Small intestine (tissue), 7 donors: Measurements from ENCODE around the gene LRPAP1. TPM values are rescaled to one million over a fixed set of nuclear protein-coding genes. Genes with fewer than 3 reads are reported as not detected.
A peak's percentile ranks its signal among the peaks of the same experiment; 100 is the strongest.

Experiments used
- DNase-seq, 2 donors: peaks; one replicate each; pipeline versions ENCODE4 v3.0.0 to v3.0.0-alpha.2; 2013
- FAIRE-seq: peaks from 2 replicates; lab custom pipeline; 2012; peaks lifted over from hg19 to GRCh38; lab: Jason Lieb, UNC
- H3K27ac ChIP-seq, 3 donors: one replicate each; pipeline ENCODE4 v1.5.1; 2013; ENCODE audit warnings: low read length in 2 of 3, mild to moderate bottlenecking in 2 of 3, control low read depth in 1 of 3, inconsistent platforms in 1 of 3, low read depth in 1 of 3, moderate library complexity in 1 of 3
- H3K27me3 ChIP-seq, 3 donors: one replicate each; pipeline ENCODE4 v1.6.1; 2013; ENCODE audit warnings: low read length in 3 of 3, inconsistent platforms in 1 of 3; ENCODE audit not compliant: control insufficient read depth in 3 of 3, insufficient read depth in 3 of 3
- H3K36me3 ChIP-seq, 3 donors: one replicate each; pipeline ENCODE4 v1.6.1; 2013; ENCODE audit warnings: low read length in 3 of 3, inconsistent platforms in 1 of 3, low read depth in 1 of 3, mild to moderate bottlenecking in 1 of 3, moderate library complexity in 1 of 3; ENCODE audit not compliant: control insufficient read depth in 3 of 3, insufficient read depth in 2 of 3
- H3K4me1 ChIP-seq, 3 donors: one replicate each; pipeline ENCODE4 v1.6.1; 2013; ENCODE audit warnings: low read length in 2 of 3, inconsistent platforms in 1 of 3, low read depth in 1 of 3, mild to moderate bottlenecking in 1 of 3, moderate library complexity in 1 of 3; ENCODE audit not compliant: control insufficient read depth in 3 of 3, insufficient read depth in 2 of 3
- H3K4me3 ChIP-seq, 3 donors: one replicate each; pipeline ENCODE4 v1.5.1; 2013; ENCODE audit warnings: low read length in 3 of 3, control low read depth in 1 of 3, inconsistent platforms in 1 of 3, low read depth in 1 of 3, mild to moderate bottlenecking in 1 of 3, moderate library complexity in 1 of 3
- H3K9me3 ChIP-seq, 2 donors: one replicate each; pipeline ENCODE4 v1.6.1; 2013; ENCODE audit warnings: low read depth in 1 of 2, low read length in 1 of 2; ENCODE audit not compliant: control insufficient read depth in 2 of 2, insufficient read depth in 1 of 2
- WGBS, 3 donors: extraction: QIAGEN DNeasy Blood & Tissue Kit; methylation state at CpG; one replicate each; pipeline ENCODE4 v1.1.7; 2013; 5-methylcytosine and 5-hydroxymethylcytosine counted together
- polyA plus RNA-seq, 4 donors: library from polyadenylated mRNA; stranded (reverse) in 3 of 4; unstranded in 1 of 4; fragments of 200-250 nt in 3 of 4; fragments of 120-200 nt in 1 of 4; gene quantifications; one replicate each; pipeline versions ENCODE4 v1.2.1 to v1.2.3, GENCODE V29; 2013
- donor health status: healthy with polysubstance abuse.
- donor health status: control.
- donor health status: control.
- donor health status: Bipolar disorder and iron deficiency.
- donor health status: healthy.

The LRPAP1 gene
- polyA plus RNA-seq, 4 donors: 20.1 to 268 (median 69.6) TPM

DNA sequence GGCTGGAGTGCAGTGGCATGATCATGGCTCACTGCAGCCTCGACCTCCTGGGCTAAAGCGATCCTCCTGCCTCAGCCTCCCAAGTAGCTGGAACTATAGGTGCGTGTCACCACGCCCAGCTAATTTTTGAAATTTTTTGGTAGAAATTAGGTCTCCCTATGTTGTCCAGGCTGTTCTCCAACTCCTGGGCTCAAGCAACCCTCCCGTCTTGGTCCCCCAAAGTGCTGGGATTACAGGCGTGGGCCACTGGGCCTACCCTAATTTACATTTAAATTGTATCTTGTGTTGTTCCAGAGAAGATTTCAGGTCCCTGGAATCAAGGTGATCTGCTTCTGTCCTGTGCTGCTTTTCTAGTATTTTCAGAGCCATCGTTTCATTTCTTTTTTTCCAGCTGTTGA, 1.2 kb upstream of the LRPAP1 start:
- WGBS, 3 donors: 93 to 97% (median 95%) methylated on average over 7 of the region's 7 CpGs
- H3K27ac ChIP-seq: no peak overlapping the region
- FAIRE-seq: no peak
- no peaks in the 10 kb centered on the region for H3K9me3 ChIP-seq
- no peaks in the 10 kb centered on the region for H3K27me3 ChIP-seq
- peaks cover 6 to 26% (median 12%) of the 10 kb centered on the region in 3 donors for H3K4me1 ChIP-seq
- peaks cover 0 to 25% (median 0%) of the 10 kb centered on the region in 3 donors for H3K36me3 ChIP-seq
- no peak overlapping the region for H3K4me3 ChIP-seq
- peak in 1 of 2 donors; percentile 1 for DNase-seq

- peaks cover 6 to 26% (median 12%) of the 10 kb centered on the region in 3 donors for H3K4me1 ChIP-seq
- no peaks in the 10 kb centered on the region for H3K27me3 ChIP-seq
- H3K4me3 ChIP-seq: peak overlapping the region; percentile 88 to 96 (median 91)
- H3K9me3 ChIP-seq: no peaks in the 10 kb centered on the region
- WGBS, 3 donors: 13 to 21% (median 19%) methylated on average over 37 to 42 of the region's 42 CpGs
- FAIRE-seq (no peak), DNase-seq (peak in 1 of 2 donors; percentile 2)
- H3K36me3 ChIP-seq: peaks cover 0 to 30% (median 0%) of the 10 kb centered on the region in 3 donors
- H3K27ac ChIP-seq: no peak overlapping the region
Measured at GRCh38 chr4:3532751-3533422, 665 bp upstream of the LRPAP1 start.

DNA sequence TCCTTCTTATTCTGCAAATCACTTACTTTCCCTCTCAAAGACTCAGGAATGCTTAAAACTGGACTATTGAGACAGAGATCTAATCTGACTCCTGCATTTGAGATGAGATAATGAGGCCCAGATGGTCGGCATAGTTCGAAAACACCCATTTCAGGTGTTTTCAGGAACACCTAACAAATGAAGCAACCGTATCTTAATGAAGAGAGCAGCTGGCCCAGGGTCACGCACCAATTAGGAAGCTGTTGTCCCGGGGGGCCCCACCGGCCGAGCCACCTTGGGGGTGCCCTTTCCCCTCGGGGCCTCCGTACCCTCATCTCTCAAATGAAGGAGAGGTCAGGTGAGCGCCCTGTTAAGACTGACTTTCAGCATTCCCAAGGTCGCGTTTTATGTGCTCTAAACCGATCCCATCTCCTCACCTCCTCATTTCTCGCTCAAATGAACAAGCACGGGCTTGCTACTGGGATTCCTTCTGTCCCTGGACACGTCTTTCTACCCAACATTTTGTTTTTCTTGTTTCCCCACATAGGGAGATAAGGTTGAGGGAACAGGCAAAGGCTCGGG, 824 bp downstream of the LRPAP1 start:
- Histone ChIP-seq H3K4me1 (peaks cover 6 to 26% (median 12%) of the 10 kb centered on the region in 3 donors), H3K27me3 (no peaks in the 10 kb centered on the region), H3K27ac (no peak overlapping the region), H3K9me3 (no peaks in the 10 kb centered on the region), H3K36me3 (peaks cover 0 to 45% (median 3%) of the 10 kb centered on the region in 3 donors), H3K4me3 (peak overlapping the region; percentile 88 to 96 (median 91))
- FAIRE-seq: no peak
- DNase-seq: peak; percentile 29 to 54
- 7 to 18% (median 15%) methylated on average over 17 of the region's 17 CpGs for WGBS, 3 donors

DNA sequence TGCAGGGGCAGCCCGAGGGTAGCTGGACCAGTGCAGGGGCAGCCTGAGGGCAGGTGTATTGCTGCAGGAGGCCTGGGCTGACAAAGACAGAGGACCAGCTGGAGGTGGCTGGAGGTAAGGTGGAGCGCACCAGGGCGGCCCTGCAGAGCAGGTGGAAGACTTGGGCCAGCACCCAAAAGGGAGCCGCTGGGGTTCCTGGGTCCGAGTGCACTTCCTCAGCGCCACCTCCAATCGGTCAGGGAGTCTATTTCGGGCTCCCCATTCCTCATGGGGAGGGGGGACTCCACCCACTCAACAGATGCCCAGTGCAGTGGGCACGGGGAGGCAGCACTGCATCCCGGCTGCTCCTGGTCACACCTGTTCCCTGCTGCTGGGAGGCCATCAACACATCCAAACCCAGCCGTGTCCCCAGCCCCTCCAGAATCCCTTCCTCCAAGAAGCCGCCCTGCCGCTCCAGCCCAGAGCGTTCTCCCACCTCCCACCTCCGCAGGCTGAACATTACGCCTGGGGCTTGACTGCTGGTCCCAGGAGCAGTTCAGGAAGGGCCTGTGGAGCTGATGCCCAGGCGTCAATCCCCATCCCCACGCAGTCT, 1.5 kb downstream of the LRPAP1 start:
- DNase-seq (peak in 1 of 2 donors; percentile 11), FAIRE-seq (no peak)
- Histone ChIP-seq H3K27ac (no peak overlapping the region), H3K36me3 (peaks cover 0 to 51% (median 3%) of the 10 kb centered on the region in 3 donors), H3K9me3 (no peaks in the 10 kb centered on the region), H3K4me3 (peak overlapping the region in 2 of 3 donors; percentile 88 to 91), H3K27me3 (no peaks in the 10 kb centered on the region), H3K4me1 (peaks cover 6 to 26% (median 12%) of the 10 kb centered on the region in 3 donors)
- 62 to 79% (median 75%) methylated on average over 15 to 18 of the region's 18 CpGs for WGBS, 3 donors

GRCh38 chr4:3530051-3530450, 2.2 kb downstream of the LRPAP1 start:
- peaks cover 6 to 26% (median 12%) of the 10 kb centered on the region in 3 donors for H3K4me1 ChIP-seq
- H3K36me3 ChIP-seq: peaks cover 0 to 58% (median 3%) of the 10 kb centered on the region in 3 donors
- DNase-seq (no peak), FAIRE-seq (no peak)
- H3K9me3 ChIP-seq: no peaks in the 10 kb centered on the region
- H3K27me3 ChIP-seq: no peaks in the 10 kb centered on the region
- 93 to 96% (median 94%) methylated on average over 16 of the region's 16 CpGs for WGBS, 3 donors
- H3K27ac ChIP-seq: no peak overlapping the region
- H3K4me3 ChIP-seq: peak overlapping the region in 1 of 3 donors; percentile 91

DNA sequence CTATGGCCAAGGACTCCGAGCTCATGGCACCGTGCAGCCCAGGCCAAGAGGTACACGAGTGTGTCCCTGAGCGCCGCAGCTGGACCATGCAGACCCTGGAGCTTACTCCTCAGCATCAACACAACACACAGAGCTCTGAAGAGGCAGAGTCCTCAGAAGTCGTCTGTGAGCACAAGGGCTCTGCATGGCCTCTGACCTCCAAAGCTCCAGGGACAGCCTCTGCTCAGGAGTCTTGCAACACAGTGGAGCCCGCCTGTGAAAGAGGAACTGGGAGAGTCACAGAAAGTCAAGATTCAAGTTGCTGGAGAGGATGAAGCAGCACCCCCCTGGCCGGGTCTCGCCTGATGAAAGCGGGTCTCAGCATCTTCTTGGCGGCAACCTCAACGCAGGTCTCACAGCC, 2.9 kb downstream of the LRPAP1 start:
- 81 to 91% (median 84%) methylated on average over 12 of the region's 12 CpGs for WGBS, 3 donors
- H3K4me3 ChIP-seq: no peak overlapping the region
- FAIRE-seq: no peak
- H3K27ac ChIP-seq: no peak overlapping the region
- H3K4me1 ChIP-seq: peaks cover 6 to 26% (median 12%) of the 10 kb centered on the region in 3 donors
- H3K9me3 ChIP-seq: no peaks in the 10 kb centered on the region
- peaks cover 0 to 65% (median 3%) of the 10 kb centered on the region in 3 donors for H3K36me3 ChIP-seq
- DNase-seq: no peak
- no peaks in the 10 kb centered on the region for H3K27me3 ChIP-seq

- Histone ChIP-seq H3K36me3 (peaks cover 3 to 77% (median 5%) of the 10 kb centered on the region in 3 donors), H3K27me3 (no peaks in the 10 kb centered on the region), H3K9me3 (no peaks in the 10 kb centered on the region), H3K4me1 (peaks cover 6 to 26% (median 12%) of the 10 kb centered on the region in 3 donors), H3K27ac (no peak overlapping the region), H3K4me3 (no peak overlapping the region)
- FAIRE-seq (no peak), DNase-seq (no peak)
- 90 to 95% (median 91%) methylated on average over 26 to 27 of the region's 27 CpGs for WGBS, 3 donors
Measured at GRCh38 chr4:3527914-3528876, 4.0 kb downstream of the LRPAP1 start.
